Heart left ventricle (tissue), 13 donors: ENCODE data around the gene C19orf73.

Experiments
- CTCF ChIP-seq, 12 donors: fragments of 200-600 bp; sonication (generic) in 4 of 12; IDR thresholded peaks; one replicate each; pipeline versions ENCODE4 v1.5.0 to v1.8.0; 2018 to 2022; ENCODE audit warnings: antibody characterized with exemption in 12 of 12, mild to moderate bottlenecking in 5 of 12
- POLR2A ChIP-seq, 2 donors: fragments of 450-650 bp; IDR thresholded peaks; one replicate each; pipeline ENCODE4 v1.6.1; 2017; ENCODE audit warnings: antibody characterized with exemption in 2 of 2, mild to moderate bottlenecking in 2 of 2, moderate library complexity in 2 of 2
- donor health status: ischemic (EF 13 %, LVEDD 7.1; RV severe dilation, severe dysfunction).
- donor health status: DM: no; HTN: yes; CAD: no.
- donor health status: DM: no; HTN: no; CAD: no.
- donor health status: ischemic (EF 25% LVEDD 6.9; RV normal size, moderate dysfunction).
- donor health status: ischemic (EF 25% LVEDD 5.7; RV mildly dilated, moderate dysfunction).
- donor health status: ischemic (EF 35%, LVEDD 5.7; RV mildly dilated, moderate dysfunction).
- donor health status: nonischemic (EF 11% LVEDD 7.7; RV severe dilation, severe dysfunction).
- donor health status: DM: yes; HTN: yes; CAD: no.
- donor health status: PGD.
- donor health status: ischemic (EF 29% LVEDD 5.4; RV normal size, mild dysfunction).
- donor health status: nonischemic (EF 23%, LVEDD 6.1; RV moderate dilation, normal function).

- TF ChIP-seq CTCF (IDR thresholded peaks at IDR 0.05) (no peak), POLR2A (IDR thresholded peaks at IDR 0.05) (no peak)
Observed at GRCh38 chr19:49110567-49110966, 8.4 kb downstream of the C19orf73 start.
